HG03342 (cell line): Measurements from ENCODE around the gene TCIRG1.

ENCODE experiments used
- ATAC-seq: cut with Tn5 transposase; IDR thresholded peaks from one replicate; pipeline ENCODE4 v1.9.1; 2021; ENCODE audit warnings: mild to moderate bottlenecking, moderate library complexity; ENCODE audit not compliant: unreplicated experiment

Gene TCIRG1

DNA sequence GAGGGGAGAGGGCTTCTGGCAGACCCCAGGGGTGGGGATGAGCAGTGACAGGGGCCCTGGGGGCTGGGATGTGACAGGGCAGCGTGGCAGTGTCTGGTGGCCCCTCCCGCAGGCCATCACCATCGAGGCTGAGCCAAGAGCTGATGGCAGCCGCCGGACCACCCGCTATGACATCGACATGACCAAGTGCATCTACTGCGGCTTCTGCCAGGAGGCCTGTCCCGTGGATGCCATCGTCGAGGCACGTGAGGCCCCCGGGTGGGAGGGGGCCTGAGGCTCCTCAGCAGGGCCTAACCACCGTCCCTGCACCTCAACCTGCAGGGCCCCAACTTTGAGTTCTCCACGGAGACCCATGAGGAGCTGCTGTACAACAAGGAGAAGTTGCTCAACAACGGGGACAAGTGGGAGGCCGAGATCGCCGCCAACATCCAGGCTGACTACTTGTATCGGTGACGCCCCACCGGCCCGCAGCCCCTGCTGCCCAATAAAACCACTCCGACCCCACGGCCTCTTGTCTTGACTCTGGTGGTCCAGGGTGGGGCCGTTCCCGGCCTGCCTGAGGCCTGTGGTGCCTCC is 2.6 kb upstream of the TCIRG1 start:
- ATAC-seq, result no peak

GRCh38 chr11:68036717-68037239 is 2.0 kb upstream of the TCIRG1 start:
- no peak for ATAC-seq

- ATAC-seq, result no peak
Measured at GRCh38 chr11:68037411-68038225, 1.2 kb upstream of the TCIRG1 start.

- no peak for ATAC-seq
Measured at GRCh38 chr11:68038226-68038717, 553 bp upstream of the TCIRG1 start.

DNA sequence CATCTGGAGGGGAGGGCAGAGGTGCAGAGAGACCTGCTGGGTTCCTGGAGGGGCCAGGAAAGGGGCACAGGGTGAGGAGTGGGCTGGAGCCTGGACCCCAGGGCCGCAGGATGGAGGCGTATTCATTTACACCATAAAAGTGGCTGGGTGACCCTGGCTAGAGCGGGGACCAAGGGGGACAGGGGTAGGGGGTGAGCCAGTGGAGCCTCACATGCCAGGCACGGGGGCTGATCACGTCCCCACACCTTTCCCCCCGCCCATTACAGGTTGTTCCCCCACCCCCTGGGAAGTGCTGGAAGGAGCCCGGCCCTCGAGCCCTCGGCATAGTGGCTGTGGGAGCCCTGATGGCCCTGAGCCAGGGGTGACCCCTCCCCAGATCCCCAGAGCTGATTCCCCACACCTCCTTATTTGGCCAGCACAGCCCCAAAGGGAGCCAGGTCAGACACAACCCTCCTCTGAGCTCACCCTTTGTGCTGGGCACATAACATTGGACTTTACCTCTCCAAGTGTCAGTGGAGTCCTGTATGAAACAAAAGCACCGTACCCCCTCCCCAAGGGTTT is 781 bp downstream of the TCIRG1 start:
- no peak for ATAC-seq

DNA sequence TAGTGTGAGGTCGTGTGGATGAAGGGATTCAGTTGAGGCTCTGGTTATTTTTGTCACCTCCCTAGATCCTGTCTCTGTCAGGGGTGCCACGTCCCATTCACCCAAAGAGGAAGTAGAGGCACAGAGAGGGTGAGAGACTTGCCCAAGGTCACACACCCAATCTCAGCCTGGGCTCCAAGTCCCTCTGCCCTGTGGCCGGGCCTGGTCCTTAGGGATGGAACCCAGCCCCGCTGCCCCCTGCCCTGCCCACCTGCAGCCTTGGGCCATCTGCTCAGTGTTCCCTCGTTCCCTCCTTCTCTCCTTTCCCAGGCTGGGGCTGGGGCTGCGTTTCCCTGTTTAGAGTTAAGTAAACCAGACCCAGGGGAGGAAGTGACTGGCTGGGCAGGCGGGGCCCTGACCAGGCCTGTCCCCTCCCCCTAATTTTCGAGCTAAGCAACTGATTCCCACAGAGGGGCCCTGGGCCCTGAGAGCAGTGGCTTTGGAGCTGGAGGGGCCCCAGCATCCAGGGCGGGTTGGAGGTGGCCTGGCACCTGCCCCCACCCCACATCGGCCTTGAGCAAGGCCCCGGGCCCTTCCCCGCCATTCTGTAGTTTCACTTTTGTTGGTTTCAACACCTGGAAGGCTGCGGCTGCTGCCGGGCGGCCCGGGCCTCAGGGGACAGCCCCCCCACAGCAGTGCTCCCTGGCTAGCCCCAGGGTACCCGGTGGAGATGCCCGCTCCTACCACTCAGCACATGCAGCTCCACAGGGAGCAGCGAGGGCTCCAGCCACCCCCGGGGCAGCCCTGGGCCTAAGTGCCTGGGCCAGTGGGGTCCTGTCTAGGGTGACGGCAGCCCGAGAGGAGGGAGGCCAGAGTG is 1.5 kb downstream of the TCIRG1 start:
- ATAC-seq, result peak; percentile 49

DNA sequence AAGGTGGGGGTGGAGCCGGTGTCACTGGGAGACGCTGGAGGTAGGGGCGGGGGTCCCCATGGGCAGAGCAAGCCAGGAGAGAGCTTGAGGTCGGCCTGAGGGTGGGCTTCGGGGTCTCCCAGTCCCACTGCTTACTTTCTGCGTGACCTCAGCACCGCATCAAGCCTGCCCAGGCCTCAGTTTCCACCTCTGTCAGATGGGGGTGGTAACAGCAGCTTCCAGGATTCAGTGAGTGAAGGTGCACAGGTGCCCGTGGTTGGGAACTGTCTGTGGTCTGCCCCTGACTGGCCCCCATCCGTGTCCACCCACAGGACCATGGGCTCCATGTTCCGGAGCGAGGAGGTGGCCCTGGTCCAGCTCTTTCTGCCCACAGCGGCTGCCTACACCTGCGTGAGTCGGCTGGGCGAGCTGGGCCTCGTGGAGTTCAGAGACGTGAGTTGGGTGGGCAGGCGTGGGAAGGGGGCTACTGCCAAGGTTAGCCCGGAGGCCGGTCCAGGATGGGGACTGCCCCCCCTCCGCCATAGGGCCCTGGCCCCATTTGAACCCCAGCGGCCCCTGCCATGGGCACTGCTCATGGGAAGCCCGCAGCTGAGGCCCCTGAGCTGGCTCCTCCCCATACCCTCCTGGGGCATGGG is 2.2 kb downstream of the TCIRG1 start:
- no peak for ATAC-seq

GRCh38 chr11:68041617-68042218 is 2.9 kb downstream of the TCIRG1 start:
- ATAC-seq, result no peak

GRCh38 chr11:68042219-68043028 is 3.6 kb downstream of the TCIRG1 start:
- no peak for ATAC-seq

DNA sequence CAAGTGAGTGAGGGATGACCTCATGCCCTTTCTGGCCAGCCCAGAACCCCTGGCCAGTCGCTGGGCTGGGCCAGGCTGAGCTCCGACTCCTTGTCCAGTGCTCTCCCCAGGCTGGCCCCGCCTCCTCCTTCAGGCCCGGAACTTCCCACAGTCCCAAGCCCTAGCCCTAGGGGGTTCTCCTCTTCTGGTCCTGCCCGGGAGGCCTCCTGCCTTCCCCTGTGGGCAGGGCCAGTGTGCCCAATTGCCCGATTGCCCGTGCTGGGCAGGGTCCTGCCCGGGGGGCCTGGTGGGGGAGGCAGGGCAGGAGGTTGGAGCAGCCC is 4.2 kb downstream of the TCIRG1 start:
- ATAC-seq, result no peak

GRCh38 chr11:68043349-68044144 is 4.7 kb downstream of the TCIRG1 start:
- ATAC-seq, result no peak

DNA sequence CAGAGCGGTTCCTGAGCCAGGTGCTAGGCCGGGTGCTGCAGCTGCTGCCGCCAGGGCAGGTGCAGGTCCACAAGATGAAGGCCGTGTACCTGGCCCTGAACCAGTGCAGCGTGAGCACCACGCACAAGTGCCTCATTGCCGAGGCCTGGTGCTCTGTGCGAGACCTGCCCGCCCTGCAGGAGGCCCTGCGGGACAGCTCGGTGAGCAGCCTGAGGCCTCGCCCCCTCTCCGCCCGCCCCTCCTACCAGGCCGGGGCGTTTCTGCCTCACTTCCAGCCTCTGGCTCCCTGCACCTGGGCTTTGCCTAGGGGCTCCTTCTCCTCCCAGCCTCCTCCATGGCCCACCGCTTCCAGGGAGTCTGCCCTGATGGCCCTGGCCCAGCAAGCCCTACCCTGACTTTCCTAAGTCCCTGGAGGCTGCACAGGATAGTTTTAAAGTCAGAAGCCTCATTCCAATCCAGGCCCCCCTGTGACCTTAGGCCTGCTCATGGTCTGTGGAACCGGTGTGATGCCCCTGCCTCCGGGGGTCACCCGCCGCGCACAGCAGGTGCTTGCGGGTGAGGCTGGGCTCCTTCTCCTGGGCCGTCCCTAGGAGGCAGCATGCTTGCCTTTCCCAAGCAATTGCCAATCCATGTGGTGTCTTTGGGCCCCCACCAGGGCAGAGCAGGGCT is 5.5 kb downstream of the TCIRG1 start:
- no peak for ATAC-seq

GRCh38 chr11:68044898-68045351 is 6.1 kb downstream of the TCIRG1 start:
- ATAC-seq, result no peak

GRCh38 chr11:68047437-68048290 is 8.8 kb downstream of the TCIRG1 start:
- ATAC-seq, result no peak

GRCh38 chr11:68048681-68049508 is 10.1 kb downstream of the TCIRG1 start:
- no peak for ATAC-seq
